GM15510 (cell line): Measurements from ENCODE around the gene PLXNA4.

ENCODE experiments used
- POLR2A ChIP-seq: IDR thresholded peaks from 3 replicates; pipeline ENCODE4 v1.6.1; 2011; ENCODE audit warnings: borderline replicate concordance; ENCODE audit not compliant: insufficient read length; ENCODE audit errors: extremely low read depth

Gene PLXNA4

DNA sequence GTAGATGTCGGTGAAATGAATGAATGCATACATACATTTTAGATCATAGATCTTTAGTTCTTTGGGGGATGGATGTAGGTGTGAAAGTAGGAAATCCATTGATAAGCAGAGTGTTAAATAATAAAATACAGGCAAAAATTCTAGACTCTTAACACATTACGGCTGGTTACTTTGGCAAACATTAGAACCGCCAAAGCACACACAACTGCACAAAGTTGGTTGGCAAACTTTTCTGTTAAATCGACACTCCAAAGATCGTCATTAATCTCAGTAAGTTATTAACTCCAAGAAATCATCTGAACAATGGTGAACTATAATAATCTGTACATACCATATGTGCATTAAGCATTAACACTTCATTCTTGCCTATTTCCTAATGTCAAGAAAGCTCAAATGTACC is 231.2 kb downstream of the PLXNA4 start:
- TF ChIP-seq POLR2A: no peak

DNA sequence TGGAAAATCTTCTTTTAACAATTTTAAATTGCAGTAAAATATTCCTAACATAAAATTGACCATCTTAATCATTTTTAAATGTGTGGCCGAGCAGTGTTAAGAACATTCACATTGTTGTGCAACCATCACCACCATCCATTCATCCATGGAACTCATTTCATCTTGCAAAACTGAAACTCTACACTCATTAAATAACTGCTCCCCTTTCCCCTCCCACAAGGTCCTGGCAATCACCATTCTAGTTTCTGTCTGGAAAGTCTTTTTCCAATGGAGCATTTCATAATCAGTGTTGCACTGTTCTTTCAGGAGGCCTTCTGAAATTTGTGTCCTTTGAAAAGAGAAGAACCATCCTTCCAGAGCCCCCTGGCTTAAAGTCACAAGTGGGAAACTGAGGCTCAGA is 233.1 kb downstream of the PLXNA4 start:
- no peak for TF ChIP-seq POLR2A

DNA sequence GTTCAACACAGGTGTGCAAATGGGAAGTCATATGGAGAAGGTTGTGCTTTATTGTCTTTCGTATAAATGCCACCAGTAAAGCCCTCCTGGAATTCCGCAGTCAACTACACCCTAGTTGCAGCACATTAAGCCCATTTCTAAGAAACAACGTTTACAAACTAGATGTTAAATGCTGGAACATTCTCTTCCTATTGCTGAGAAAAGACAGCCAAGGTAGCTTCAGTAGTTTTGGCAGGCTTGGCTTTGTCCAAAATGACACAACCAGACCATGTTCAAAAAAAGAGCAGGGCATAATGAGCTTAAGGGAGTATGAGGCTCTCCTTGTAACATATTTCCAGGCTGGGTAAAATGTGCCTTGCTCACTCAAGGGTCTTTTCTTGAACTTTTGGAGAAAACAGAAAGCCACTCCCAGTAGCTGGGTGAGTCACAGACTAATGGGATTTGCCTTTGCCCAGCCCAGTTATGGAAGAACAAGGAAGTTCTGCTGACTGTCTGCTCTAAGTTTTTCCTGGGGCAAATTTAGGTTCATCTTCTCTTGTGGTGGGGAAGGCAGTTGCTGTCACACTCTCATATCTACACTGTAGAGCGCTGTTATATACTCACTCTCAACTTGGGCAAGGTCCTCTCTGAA is 238.7 kb downstream of the PLXNA4 start:
- TF ChIP-seq POLR2A: no peak

DNA sequence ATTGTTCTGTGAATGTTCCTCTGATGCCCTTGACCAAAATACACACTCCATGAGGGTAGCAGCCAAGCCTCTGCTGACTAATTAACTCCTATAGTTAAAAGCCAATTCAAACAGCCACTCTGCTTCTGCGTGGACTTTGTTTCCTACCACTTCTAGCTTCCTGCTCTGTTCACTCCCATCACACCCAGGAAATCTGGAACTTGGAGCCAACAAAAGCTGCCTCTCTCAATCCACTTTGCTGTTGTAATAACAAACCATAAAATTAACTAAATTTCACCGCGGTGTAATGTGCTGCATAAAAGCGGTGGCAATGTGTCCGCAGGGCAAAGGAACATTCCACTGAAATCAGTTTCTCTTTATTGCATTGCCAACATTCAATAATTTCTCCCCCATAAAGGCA is 239.5 kb downstream of the PLXNA4 start:
- no peak for TF ChIP-seq POLR2A

- no peak for TF ChIP-seq POLR2A
These were observed 243.0 kb downstream of the PLXNA4 start for GRCh38 chr7:132333301-132333700.

GRCh38 chr7:132328760-132329159 is 247.5 kb downstream of the PLXNA4 start:
- TF ChIP-seq POLR2A: no peak

- no peak for TF ChIP-seq POLR2A
These were observed 248.1 kb downstream of the PLXNA4 start for GRCh38 chr7:132328047-132328620.

DNA sequence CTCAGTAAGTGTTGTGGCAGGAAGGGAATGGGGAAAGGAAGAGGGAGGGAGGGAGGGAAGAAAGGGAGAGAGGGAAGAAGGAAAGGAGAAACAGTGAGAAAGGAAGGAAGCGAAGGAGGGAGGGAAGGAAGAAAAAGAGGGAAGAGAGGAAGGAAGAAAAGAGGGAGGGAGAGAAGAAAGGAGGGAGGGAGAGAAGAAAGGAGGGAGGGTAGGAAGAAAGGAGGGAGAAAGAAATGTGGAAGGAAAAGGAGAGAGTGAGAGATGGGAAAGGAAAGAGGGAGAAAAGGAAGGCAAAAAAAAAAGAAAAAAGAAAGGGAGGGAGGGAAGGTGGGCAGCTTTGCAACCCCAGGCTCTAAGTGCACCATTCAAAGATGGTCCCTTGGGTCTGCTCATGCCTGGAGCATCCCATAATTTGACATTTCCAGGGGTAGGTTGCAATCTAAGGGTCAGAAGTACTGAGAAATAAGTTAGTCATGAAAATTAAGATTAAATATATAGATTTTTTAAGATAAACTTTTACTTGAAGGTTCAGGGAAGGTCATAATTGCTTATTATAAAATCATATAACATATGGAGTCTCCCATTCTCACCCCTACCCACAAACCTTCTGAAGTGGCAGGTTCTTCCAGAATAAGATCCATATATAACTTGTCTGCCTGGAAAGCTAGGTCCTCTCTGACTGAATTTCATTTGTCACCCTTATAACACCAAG is 249.2 kb downstream of the PLXNA4 start:
- no peak for TF ChIP-seq POLR2A

- TF ChIP-seq POLR2A: no peak
These were observed 253.3 kb downstream of the PLXNA4 start for GRCh38 chr7:132322970-132323369.

GRCh38 chr7:132321387-132321786 is 254.9 kb downstream of the PLXNA4 start:
- TF ChIP-seq POLR2A: no peak

GRCh38 chr7:132319481-132319880 is 256.8 kb downstream of the PLXNA4 start:
- no peak for TF ChIP-seq POLR2A

DNA sequence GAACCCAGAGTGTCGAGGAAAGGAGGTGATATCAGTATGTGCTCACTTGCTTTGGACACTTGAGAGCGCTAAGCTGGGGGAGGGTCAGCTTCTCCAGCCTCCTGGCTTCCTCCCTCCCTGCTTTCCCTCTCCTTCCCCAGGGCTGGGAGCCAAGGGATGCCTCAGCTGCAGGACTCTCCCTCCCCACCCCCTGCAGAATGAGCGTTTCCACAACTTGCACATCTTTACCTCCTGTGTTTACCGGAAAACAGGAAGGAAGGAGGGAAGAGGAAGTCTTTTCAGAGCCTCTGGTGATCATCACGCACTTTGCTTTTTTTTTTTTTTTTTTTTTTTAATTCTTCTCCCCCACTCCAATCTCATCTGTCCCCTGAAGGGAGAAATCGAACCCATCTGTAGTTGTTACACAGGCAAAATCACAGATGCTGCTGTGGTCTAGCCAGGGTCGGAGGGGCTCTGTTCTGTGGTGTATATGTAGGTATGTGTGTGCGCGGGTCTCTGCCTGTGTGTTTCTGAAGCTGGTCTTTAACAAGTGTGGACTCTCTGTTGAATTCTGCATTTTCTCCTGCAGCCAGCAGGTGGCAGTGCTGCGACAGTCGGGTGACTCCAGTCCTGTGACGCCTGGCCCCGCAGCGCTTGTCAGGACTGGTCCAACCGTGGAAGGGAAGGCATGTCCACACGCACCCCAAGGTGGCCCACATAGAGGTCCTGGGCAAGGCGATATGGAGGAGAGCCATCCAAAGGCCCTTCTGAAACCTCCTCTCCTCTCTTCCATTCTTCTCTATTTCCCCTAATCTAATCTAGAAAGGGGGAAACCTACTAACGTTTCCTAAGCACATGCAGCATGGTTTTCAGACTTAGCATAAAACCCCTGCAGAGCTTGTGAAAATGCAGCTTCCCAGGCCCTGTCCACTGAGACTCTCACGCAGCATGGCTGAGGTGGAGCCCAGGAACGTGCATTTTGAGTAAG is 257.6 kb downstream of the PLXNA4 start:
- no peak for TF ChIP-seq POLR2A

GRCh38 chr7:132317701-132318351 is 258.4 kb downstream of the PLXNA4 start:
- no peak for TF ChIP-seq POLR2A

GRCh38 chr7:132312531-132313055 is 263.7 kb downstream of the PLXNA4 start:
- no peak for TF ChIP-seq POLR2A
